ENCODE measurements around the gene PLCB4. TPM values are rescaled to one million over a fixed set of nuclear protein-coding genes. Genes with fewer than 3 reads are reported as not detected.

Gene PLCB4
- total RNA-seq, 1 experiment from 2014 or later: 14.9 TPM

GRCh38 chr20:9485614-9486340 is 416.9 kb downstream of the PLCB4 start:
- no peaks in the 10 kb centered on the region for H4K20me1 ChIP-seq (ENCODE audit: insufficient read depth)
- H3K36me3 ChIP-seq (ENCODE audit: low read depth): no peaks in the 10 kb centered on the region
- intact Hi-C loops (cut with micrococcal nuclease; ENCODE audit: unreplicated experiment): no loop called here
- no peak overlapping the region for H3K27ac ChIP-seq
- H3K79me2 ChIP-seq (ENCODE audit: low read depth): no peaks in the 10 kb centered on the region
- no TSS peak for BruUV-seq (replicated peaks)
- TF ChIP-seq CTCF (conservative IDR thresholded peaks at IDR 0.05) (no peak), EZH2 (IDR thresholded peaks at IDR 0.05; ENCODE audit: low read depth) (no peak)
- no peaks in the 10 kb centered on the region; the same call in 1 of the 2 replicates for H3K9me3 ChIP-seq (ENCODE audit: insufficient read depth, low read depth)
- H3K4me3 ChIP-seq: no peak overlapping the region
- POLR2A ChIA-PET (ENCODE audit: unreplicated experiment): no interaction called here
- no peaks in the 10 kb centered on the region for H3K4me1 ChIP-seq (replicated peaks; ENCODE audit: insufficient read depth)
- H3K9me2 ChIP-seq (ENCODE audit: insufficient read depth): no peaks in the 10 kb centered on the region
- CTCF ChIA-PET: no interaction called here
- no peaks in the 10 kb centered on the region for H3F3A ChIP-seq (ENCODE audit: insufficient read depth, low read depth)
- H2AFZ ChIP-seq: no peak overlapping the region
- DNase-seq: no peak
- H3K27me3 ChIP-seq (ENCODE audit: insufficient read depth, low read depth): peaks cover 10% of the 10 kb centered on the region
- H3K4me2 ChIP-seq: no peak overlapping the region

GRCh38 chr20:9487231-9487630 is 418.3 kb downstream of the PLCB4 start:
- Histone ChIP-seq H3K4me1 (replicated peaks; ENCODE audit: insufficient read depth) (no peaks in the 10 kb centered on the region), H3K9me2 (ENCODE audit: insufficient read depth) (no peaks in the 10 kb centered on the region), H3K9me3 (ENCODE audit: insufficient read depth, low read depth) (no peaks in the 10 kb centered on the region), H2AFZ (no peak overlapping the region), H3K27ac (no peak overlapping the region), H3F3A (ENCODE audit: insufficient read depth, low read depth) (no peaks in the 10 kb centered on the region), H3K4me2 (no peak overlapping the region), H4K20me1 (ENCODE audit: insufficient read depth) (no peaks in the 10 kb centered on the region), H3K27me3 (ENCODE audit: insufficient read depth, low read depth) (peaks cover 18% of the 10 kb centered on the region), H3K36me3 (ENCODE audit: low read depth) (no peaks in the 10 kb centered on the region), H3K4me3 (no peak overlapping the region), H3K79me2 (ENCODE audit: low read depth) (no peaks in the 10 kb centered on the region)
- ChIA-PET CTCF (no interaction called here), POLR2A (ENCODE audit: unreplicated experiment) (no interaction called here)
- no peak for DNase-seq
- TF ChIP-seq CTCF (conservative IDR thresholded peaks at IDR 0.05) (no peak), EZH2 (IDR thresholded peaks at IDR 0.05; ENCODE audit: low read depth) (no peak)
- no TSS peak for BruUV-seq (replicated peaks)
- intact Hi-C loops (cut with micrococcal nuclease; ENCODE audit: unreplicated experiment): no loop called here

- Histone ChIP-seq H3K4me1 (replicated peaks; ENCODE audit: insufficient read depth) (no peaks in the 10 kb centered on the region), H3K9me3 (ENCODE audit: insufficient read depth, low read depth) (no peaks in the 10 kb centered on the region), H3K79me2 (ENCODE audit: low read depth) (no peaks in the 10 kb centered on the region), H3K27me3 (ENCODE audit: insufficient read depth, low read depth) (peaks cover 27% of the 10 kb centered on the region), H3K4me3 (no peak overlapping the region), H3K9me2 (ENCODE audit: insufficient read depth) (no peaks in the 10 kb centered on the region), H3K27ac (no peak overlapping the region), H3K4me2 (no peak overlapping the region), H3F3A (ENCODE audit: insufficient read depth, low read depth) (no peaks in the 10 kb centered on the region), H2AFZ (no peak overlapping the region), H4K20me1 (ENCODE audit: insufficient read depth) (no peaks in the 10 kb centered on the region), H3K36me3 (ENCODE audit: low read depth) (no peaks in the 10 kb centered on the region)
- no TSS peak for BruUV-seq (replicated peaks)
- ChIA-PET POLR2A (ENCODE audit: unreplicated experiment) (no interaction called here), CTCF (no interaction called here)
- TF ChIP-seq EZH2 (IDR thresholded peaks at IDR 0.05; ENCODE audit: low read depth): no peak
- TF ChIP-seq CTCF (conservative IDR thresholded peaks at IDR 0.05): no peak
- no peak for DNase-seq
- intact Hi-C loops (cut with micrococcal nuclease; ENCODE audit: unreplicated experiment): no loop called here
Measured at GRCh38 chr20:9488063-9488462, 419.2 kb downstream of the PLCB4 start.

Measured in PC-9 (cell line).